ENCODE data around the gene CASZ1.

The CASZ1 gene

DNA sequence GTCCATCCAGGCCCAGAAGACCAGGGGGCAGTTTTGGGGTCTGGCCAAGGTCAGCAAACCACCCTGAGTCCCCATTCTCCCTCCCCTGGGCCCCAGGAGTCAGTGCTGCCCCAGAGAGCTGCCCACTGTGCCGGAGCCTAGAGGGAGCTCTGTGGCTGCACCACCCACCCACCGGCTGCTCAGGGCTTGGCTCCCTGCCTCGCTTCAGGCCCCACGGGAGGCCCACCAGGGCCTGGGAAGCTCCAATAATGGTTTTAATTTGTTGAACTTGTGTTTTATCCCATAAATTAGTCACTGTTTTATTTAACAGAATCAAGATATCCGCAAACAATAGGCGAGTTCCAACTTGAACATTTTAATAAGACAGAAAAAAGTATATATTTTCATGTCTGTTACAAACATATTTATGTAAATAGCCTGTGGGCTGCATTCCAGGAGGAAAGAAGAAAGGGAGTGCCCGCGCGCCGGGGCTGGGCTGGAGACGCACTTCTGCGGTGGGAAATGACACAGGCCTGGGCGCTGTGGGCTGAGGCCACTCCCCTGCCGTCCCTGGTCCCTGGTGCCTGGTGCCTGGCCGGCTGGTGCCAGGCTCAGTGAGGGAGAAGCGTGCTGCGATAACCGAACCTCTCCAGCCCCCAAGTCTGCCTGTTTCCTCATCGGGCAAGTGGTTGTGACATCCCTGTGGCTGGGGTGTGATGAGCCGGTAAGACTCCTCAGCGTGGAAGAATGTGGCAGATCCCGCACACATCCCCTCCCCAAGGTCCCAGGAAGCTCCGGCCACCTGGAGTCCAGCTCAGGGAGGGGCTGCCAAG lies 161.2 kb downstream of the CASZ1 start:
- no peak for DNase-seq

DNA sequence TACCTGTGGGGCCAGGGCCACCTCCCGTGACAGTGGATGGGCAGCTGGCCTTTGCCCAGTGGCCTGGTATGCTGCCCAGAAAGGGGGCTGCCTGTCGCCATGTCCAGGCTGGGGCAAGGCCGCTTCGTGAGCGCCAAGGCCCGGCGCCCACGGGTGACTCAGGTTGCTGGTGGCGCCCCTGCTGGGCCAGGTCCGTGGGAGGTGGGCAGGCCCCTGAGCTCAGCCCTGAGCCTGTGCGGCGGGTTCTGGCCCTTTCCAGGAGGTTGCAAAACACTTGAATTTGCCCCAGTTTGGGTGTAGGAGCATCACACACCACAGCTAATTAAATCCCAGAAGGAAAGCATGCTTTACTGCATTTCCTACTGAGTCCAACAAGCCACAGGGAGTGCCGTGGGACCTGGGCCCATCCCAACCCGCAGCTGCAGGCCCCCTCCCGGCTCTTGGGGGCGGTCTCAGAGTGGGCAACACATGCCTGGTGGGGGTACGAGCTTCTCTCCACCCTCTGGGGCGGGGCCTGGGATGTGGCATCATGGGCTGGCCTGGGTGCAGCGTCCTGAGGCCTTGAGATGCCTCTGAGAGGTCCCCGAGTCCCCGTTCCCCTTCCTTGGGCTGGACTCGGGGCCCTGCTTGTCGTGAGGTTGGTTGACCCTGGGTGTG lies 161.9 kb downstream of the CASZ1 start:
- no peak for DNase-seq

DNA sequence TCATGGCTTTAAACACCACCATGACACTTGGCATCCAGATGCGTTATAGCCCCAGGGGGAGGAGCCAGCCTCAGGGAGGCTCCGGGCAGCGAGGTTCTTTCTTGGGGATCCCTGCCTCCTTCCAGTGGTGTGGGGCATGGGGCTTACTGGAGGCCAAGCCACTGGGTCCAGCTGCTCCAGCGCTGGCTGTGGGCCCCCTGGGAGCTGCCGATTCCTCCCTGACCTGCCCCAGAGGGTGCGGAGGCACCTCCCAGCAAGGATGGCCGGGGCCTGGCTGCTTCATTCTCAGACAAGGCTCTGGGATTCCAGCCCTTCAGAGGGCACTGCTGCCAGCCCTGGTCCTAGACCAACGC lies 162.4 kb downstream of the CASZ1 start:
- no peak for DNase-seq

DNA sequence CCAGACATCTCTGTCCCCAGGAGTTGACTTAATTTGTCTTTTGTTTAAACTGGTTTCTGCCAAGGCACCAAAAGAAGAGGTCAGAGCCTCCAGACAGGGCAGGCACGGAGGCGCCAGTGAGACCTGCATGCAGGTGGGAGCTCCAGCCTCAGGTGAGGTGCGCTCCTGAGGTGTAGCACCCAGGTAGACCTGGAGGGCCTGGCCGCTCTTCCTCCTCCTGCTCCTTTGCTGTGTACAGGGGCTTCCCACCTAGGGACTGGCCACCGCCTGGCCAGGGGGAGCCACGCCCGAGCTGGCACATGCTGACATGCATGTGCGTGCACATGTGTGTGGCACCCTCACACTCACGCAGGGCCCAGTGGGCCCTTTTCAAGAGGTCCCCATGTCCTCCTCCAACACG lies 163.0 kb downstream of the CASZ1 start:
- no peak for DNase-seq

DNA sequence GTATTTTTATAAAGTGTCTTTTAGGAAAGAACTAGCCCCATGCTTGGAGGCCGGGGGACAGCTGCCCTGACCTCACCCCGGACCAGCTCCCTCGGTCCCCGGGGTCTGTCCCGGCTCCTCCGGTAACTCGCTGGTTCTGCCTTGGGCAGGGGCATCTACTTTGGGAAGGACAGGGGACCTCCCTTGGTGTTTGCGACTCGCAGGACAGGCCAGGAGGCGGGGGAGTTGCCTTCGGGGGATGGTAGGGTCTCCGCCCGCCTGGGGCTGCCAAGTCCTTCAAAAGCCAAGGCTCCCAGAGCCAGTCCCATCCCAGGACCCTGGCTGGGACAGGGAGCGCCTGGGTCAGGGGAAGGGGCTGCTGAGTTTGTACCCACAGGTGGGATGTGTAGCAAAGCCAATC lies 163.8 kb downstream of the CASZ1 start:
- DNase-seq, result no peak

DNA sequence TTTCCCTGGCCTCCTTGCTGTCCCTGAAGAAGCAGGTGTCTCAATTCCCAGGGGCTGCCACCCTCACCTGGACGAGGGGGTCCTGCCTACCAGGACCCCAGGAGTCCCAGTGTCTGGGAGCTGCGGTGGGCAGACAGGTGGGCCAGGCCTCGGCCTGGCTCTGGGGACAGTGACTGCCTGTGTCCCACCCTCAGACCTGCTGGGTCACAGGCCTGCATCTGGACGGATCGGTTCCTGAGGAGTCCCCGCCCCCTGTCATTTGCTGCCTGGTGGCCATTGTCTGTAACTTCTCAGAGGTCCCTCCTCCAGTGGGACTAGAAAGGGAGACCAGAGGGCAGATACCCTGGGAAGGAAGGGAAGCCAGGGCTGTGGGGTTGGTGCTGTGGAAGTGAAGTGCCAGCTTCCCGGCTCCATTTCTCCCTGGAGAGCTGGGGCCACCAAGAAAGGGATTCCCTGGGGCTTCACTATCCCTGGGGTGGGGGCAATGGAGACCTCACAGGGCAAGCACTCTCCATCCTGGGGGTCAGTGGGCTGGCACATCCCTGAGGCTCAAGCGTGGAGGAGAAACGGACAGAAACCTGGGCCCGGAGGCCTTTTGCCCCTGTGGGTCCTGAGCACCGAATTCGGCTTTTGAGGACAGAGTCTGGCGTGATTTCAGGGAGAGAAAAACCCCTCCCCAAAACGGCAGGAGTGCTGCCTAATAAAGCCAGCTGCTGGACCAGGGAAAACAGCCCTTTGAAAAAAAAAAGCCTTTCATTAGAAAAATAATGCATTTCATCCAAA lies 164.4 kb downstream of the CASZ1 start:
- no peak for DNase-seq

DNA sequence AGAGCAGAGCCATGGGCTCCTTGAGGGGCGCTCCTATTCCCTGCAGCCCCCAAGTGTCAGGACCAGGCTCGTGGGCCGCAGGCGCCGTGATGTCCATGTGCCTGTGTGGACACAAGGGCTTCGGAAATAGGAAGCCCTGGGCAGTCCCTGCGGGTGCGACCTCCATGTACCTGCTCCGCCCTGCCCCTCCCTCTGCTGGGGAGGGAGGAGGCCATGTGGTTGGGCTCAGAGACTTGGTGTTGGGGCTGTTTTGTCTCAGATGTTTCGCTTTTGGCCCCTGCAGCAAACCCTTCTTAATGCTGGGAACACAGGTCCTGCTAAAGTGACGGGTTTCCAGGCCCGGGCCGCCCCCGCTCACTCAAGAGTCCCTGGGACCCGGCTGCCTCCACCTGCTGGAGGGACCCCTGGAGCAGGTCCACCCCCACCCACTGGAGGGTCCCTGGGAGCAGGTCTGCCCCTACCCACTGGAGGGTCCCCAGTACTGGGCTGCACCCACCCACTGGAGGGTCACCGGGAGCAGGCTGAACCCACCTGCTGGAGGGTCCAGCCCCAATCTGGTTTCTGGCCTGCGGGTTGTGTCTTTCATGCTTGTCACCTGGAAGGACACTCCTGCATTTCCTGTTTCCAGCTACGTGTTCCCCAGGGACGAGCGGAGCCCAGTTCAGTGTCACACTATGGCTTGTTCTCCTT lies 165.2 kb downstream of the CASZ1 start:
- DNase-seq, result no peak

DNA sequence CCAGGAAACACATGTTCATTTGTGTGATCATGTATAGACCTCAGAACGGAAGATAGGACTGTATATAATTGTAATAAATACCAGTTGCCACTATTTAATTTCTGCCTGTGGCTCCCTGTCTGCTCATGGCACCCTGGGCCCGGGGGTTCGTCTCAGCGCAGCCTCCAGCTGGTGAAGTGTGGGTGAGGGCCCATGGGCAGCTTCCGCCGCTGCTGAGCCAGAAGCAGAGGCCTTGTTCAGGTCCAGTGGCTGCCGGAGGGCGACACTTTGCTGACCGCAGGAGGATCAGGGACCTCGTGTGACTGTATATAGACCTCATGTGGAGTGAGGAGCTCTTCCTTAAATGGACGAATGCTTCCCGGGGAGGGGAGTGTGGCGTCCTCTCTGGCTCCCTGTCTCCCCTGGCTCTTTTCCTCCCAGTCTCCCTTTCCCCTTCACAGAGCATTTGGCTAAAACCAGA lies 165.8 kb downstream of the CASZ1 start:
- no peak for DNase-seq

DNA sequence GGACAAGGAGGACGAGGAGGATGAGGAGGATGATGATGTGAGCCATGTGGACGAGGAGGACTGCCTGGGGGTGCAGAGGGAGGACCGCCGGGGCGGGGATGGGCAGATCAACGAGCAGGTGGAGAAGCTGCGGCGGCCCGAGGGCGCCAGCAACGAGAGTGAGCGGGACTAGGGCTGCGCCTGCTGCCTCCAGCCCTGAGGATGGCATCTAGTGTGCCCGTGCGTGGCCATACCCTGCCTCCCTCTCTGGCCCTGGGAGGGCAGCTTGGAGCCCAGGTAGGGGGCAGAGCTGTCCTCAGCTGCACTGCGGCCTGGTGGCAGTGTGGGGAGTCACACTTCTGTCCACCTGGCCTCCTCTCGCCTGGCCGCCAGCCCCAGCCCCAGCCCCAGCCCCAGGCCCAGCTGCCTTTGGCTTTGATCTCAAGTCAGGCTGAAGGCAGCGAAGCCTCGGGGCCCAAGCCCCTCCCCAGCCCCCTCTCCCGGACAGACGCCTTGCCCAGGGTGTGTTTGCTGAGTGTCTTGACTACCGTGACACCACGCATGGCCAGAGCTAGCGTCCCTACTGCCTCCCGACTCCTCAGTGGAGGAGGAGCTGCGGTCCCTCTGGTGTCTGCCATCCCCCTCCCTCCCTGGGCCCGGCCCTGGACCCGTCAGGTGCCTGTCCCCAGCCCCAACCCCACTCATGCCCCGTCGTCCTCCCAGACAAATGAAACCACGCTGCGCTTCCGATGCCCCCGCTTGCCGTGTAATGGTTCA lies 166.5 kb downstream of the CASZ1 start:
- no peak for DNase-seq

DNA sequence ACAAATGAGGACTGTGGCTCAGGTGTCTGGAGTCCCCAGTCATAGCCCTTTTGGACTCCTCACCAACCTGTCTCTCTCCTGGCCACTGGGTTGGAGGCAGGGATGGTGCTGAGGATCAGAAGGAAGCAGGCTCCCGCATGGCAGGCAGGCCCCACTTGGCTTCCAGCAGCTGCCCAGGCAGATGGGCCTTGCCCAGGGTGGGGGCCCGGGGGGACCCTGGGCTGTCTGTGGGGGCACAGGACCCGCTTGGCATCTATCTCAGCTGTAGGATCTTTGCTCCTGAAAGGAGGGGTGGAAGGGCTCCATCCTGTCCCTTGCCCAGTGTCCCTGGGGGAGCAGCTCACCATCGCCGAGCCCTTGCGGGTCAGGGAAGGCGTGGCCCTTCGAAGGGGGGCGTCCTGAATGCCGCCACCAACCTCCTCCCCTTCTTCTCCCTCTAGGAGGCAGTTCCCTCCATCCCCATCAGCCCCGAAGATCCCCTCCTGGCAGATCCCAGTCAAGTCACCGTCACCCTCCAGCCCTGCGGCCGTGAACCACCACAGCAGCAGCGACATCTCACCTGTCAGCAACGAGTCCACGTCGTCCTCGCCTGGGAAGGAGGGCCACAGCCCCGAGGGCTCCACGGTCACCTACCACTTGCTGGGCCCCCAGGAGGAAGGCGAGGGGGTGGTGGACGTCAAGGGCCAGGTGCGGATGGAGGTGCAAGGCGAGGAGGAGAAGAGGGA lies 167.2 kb downstream of the CASZ1 start:
- no peak for DNase-seq

DNA sequence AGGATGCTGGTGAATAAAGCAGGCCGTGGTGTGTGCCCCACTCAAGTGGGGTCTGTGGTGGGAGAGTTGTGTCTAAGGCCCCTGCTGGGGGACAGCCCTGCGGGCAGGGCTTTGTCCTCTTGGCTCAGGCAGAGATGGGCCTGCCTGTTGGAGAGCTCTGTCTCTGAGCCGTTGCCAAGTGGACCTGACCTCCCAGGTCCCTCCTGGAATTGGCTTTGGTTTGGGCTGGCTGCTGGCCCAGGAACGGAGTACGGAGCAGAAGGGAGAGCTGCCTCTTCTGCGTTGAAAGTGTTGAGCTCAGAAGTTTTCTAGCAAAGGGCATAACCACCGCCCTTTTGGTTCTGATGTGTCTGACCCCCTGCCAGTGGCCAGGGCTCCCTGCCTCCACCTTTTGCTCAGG lies 167.8 kb downstream of the CASZ1 start:
- DNase-seq, result no peak

DNA sequence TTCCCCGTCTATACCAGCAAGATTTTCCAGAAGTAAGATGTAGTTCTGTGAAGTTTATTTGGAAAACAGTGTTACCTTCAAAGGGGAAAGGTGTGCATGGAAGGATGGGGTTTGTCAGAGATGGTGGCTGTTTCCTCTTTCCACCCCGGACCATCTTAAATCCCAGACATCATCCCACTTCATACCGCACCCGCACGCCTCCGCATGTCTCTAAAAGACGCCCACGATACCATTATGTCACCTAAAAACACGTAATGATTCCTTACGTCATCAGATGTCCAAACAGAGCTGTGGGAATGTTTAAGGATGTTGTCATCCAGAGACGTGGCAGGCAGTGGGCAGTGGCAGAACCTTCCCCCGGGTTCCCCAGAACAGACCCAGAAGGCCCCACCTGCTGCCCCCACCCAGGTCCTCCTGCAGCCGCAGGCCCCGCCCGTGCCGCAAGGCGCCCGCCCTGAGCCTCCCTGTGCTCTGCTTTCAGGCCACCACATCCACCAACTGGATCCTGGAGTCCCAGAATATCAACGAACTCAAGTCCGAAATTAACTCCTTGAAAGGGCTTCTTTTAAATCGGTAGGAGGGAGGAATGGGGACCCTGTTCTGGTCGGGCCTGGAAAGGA lies 169.5 kb downstream of the CASZ1 start:
- no peak for DNase-seq

DNA sequence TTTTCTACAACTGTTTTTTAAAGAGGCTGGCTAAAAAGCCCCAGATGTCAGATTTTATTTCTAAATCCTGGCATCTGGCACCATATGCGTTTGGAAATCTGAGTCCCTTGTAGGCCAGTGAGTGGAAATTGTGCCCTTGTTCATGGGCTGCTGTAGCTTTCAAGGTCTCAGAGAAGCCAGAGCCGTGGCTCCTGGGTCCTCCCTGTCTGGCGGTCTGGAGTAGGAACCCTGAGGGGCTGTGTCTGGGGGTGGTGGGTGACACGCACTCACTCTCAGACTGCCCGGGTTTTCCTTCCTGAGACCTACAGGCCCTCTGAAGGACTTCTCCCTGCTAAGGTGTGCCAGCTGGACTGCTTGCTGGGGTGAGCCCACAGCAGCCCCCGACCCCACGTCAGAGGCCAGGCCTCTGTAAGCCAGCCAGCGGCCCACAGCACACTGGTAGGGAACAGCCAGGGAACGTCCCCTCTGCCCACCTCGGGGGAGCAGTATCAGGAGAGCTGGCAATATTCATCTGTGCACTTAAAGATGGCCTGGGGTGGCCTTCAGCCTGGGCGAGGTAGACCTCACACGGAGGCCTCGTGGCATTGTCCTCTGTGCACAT lies 170.2 kb downstream of the CASZ1 start:
- no peak for DNase-seq

DNA sequence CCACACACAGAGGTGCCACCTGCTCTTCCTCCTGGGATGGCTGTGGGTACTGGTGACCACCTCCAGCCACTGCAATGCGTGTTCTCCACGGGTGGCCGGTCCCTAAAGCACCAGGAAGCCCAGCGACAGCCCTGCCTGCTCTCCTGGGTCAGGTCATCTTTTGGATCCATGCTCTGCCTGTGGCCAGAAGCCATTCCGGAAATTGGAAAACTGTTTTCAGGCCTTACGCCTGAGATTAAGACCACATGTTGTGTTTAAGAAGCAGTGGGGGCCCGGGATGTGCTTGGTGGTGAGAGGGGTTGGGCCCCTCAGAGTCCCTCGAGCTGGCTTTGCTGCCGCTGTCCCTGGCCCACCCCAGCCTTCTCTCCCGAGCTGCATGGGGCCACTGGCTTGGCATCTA lies 170.9 kb downstream of the CASZ1 start:
- DNase-seq, result no peak

DNA sequence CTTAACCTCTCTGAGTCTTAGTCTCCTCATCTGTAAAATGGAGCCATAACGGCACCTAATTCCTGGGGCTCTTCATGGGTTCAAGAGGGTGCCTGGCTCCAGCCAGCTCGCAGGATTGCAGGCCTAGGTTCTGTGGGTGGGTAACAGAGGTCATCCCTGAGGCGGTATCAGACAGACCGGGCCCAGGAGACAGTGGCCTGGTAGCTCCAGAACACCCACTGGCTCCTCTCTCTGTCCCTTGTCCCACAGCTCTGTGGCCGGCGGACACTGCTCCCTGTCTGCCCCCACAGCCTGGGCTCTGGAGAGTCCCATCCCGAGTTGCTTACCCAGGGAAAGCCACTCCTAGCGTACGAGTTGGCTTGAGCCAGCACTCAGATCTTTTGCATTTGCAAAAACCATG lies 171.4 kb downstream of the CASZ1 start:
- DNase-seq, result no peak

DNA sequence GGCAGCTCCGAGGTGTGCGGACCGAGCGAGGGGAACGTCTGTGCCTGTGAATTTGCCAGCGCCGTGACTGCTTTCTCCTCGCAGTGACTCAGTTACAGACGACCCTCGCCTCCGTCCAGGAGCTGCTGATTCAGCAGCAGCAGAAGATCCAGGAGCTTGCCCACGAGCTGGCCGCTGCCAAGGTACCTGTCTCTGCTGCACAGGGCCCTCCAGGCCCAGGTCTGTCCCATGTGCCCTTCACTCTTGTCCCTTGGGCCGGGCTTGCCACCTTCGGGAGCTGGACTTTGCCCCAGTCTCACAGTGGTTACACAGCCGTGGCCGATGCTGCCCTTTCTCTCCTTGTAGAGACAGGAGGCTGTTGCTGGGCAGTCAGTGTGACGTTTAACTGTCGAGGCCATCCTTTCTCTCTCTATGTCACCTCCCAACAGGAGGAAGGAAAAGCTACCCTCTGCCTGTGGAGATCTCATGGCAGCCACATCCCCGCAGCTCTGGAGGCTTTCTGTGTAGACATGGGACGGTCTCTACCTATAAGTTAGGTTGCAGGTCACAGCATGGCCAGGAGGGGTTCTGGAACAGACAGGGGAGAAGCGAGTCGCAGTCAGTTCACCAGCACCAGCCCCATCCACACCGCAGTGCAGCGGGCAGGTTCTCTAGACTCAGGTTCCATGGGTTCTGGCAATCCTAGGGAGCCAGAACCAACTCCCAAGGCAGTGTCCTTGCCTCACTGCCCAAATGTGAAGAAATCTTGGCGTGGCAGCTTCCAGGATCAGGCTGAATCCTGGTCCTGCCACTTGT lies 172.0 kb downstream of the CASZ1 start:
- DNase-seq, result no peak

DNA sequence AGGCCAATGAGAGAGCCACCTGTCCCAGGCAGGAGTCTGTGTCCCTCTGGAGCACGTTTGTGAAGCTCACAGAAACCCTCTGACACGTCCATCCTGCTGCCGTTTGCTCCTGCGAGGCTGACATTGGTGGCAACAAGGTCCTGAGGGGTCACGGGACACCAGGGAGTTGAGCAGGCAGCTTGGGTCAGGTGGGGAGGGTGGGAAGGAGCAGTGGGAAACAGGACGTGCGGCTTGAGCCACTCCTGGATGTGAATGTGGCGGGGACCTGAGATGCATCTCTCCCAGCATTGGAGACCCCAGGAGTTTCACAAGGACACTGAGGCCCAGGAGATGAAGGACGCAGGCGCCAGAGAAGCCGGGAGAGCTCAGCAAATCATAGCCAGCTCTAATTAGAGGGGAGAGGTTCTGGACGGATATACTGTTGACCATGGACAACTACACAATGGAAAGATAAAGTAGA lies 172.7 kb downstream of the CASZ1 start:
- no peak for DNase-seq

DNA sequence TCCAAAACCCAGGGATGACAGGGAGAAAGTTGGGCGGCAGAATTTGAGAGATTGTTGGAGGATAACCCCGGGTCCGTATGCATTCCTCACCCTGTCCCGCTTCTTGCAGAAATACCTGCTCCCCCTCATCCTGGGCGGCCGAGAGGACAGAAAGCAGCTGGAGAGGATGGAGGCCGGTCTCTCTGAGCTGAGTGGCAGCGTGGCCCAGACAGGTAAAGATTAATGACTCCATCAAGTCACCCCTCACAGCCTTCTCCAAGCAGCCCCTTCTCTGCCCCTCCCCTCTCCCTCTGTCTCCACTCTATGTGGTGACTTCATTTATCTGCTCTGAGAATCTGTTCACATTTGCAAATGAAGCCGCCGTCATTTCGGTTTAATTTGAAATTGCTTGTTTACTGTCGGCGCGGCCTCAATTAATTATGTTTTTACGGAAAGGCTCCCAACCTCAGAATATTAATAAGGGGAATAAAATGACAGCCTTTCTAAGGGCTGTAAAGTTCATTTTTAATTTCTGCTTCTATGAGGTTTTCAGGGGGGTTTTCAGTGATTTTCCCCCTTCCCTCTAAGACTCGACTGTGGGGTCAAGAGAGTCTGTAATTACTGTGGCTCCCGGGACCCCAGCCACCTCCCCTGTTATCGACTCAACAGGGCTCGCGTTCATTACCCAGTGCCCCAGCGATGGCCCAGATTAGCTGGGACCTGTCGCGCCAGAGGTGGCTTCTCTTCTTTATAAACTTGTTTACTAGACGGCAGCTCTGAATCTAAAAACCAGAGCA lies 173.3 kb downstream of the CASZ1 start:
- DNase-seq, result no peak

DNA sequence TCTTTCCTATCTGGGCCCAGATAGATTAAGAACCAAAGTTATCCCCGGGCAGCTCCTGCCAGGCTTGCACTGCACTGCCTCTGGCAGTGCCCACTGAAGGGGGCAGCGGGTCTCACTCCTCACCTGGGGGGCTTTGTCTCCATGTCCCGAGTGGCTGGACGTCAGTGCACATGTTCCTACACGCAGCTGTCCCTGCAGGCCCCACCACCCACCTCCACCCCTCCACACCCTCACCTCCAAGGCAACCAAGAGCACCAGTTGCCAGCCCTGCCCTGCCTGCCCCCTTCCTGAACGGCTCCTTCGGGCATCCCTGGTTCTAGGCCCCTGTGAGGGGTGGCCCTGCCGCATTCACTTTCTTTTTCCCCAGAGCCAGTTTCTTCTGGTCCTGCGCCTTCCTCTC lies 174.5 kb downstream of the CASZ1 start:
- DNase-seq, result no peak
